HG02981 (cell line): ENCODE results near the gene GAR1.
"Not testable (repeated sequence)": the region's sequence is repeated elsewhere in the genome, so short reads cannot be mapped to it uniquely, and the experiment has no call there.

Source experiments
- ATAC-seq: cut with Tn5 transposase; IDR thresholded peaks from one replicate; pipeline ENCODE4 v1.9.1; 2021; ENCODE audit warnings: mild to moderate bottlenecking, moderate library complexity; ENCODE audit not compliant: unreplicated experiment

Gene GAR1

DNA sequence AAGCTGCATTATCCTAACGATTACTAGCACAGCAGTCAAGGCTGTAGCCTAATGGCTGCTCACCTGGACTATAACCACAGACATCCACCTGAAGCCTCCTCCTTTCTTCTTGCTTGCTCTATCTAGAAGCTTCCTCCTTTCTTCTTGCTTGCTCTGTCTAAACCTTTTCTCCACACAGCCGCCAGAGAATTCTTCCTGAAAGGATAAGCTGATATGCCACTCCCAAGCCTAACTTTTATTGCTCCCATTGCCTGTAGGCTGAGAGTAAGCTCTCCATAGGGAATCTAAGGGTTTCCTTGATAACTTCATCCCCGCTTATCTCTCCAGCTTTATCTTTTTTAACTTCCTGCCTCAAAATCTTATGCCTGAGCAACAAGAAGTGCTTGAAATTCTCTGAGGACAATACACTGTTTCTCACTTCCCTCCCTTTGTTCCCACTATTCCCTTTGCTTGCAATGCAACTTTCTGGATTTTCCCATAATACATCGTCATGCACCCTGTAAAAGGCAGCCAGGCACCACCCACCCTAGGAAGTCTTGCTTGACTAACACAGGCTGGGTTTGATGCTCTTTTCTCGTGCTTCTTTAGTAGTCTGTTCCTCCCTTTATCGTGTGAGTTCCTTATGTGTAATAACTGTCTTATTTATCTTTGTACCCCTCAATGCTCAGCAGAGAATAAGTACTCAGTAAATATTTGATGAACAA, 31.0 kb downstream of the GAR1 start:
- no peak for ATAC-seq

DNA sequence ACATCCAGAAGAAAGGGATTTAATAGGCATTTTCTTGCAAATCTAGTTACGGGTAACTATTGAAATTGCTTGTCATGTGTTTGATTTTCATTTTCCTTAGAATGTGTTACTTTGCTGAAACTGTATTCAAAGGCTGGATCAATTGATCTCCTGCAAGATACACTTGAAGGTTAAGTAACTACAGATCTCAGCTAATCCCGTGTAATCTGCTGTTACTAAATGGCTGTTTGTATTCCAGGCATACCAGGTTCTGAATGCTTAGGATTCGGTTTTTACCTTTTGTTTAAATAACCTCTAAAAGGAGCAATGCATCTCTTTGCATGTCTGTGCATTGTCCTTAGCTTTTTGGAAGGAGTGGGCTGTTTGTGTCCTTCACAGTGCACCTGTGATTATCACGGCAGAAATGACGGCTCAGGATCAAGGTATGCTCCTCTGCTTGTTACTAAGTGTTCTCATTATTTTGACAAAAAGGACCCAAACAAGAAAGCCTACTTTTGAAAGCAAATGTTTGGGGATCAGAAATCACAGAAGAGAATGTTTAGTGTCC, 32.4 kb downstream of the GAR1 start, which contains the start of gene LRIT3:
LRIT3 (plus strand) TSS at position 212 of the 547 bp plus-strand sequence; CDS start at position 307, 95 bp downstream.
- no peak for ATAC-seq

DNA sequence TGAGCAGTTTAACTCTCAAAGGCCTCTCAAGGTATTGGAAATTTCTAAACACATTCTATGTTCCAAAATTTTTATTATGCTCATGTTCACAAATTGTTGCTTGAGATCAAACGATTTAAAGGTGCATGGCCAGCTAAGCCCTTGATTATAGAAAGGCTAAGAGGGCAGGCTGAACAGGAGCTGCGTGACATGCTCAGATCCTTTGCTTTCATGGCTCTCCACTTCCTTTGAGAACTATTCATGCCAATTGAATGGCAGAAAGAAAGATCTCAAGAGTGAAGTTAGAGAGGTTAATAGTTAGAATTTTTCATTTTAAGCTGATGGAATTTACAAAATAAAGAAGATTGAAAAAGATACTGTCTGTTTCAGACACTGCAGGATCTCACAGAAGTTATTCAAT, 32.9 kb downstream of the GAR1 start:
- no peak for ATAC-seq

DNA sequence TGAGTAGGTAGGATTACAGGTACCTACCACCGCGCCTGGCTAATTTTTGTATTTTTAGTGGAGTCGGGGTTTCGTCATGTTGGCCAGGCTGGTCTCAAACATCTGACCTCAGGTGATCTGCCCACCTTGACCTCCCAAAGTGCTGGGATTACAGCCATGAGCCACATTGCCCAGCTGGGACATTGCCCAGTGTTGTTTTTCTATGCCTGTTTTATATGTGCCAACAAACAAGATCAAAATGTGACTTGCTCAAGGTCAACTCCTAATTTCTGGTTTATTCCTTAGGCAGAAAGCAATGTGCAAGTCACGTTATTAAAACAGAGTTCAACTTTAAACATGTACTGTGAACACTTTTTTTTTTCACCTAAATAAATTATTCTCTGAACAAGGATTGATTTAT, 35.0 kb downstream of the GAR1 start:
- no peak for ATAC-seq

DNA sequence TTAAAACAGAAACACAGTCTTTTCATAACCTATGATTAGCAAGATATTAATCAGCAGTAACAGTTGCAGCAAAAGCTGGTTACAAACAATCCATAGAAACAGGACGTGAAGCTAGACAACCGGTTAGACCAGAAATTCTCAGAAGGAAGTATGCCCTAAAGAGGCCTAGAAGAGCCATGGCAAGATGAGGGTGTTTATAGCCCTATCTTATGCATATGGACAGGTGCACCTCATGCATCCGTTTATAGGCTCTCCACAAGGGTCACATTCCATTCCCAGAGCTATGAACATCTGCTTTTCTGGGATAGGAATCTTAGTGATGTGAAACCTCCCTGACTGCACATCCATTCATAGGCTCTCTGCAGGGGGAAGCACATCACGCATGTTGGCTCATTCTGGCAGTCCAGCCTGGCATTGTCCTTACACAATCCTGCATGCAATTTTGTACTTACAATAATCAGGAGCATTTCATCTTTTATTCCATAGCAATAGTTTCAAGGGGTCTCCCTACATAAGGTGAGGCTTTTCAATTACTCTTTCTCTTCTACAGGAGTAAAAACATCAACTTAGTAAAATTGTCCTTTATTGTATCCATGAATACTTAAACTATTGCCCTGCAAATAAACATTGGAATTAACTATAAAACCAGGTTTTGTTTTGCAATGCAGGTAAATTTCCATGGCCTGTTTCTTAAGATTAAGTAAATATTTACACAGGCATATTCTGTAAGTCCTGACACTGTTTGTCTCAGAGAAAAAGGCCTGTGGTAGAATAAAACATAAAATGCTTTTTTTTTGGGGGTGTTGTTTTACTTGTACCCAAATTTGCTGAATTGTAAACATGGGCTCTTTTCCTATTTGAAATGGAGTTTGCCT, 44.1 kb downstream of the GAR1 start:
- ATAC-seq, result not testable (repeated sequence)

DNA sequence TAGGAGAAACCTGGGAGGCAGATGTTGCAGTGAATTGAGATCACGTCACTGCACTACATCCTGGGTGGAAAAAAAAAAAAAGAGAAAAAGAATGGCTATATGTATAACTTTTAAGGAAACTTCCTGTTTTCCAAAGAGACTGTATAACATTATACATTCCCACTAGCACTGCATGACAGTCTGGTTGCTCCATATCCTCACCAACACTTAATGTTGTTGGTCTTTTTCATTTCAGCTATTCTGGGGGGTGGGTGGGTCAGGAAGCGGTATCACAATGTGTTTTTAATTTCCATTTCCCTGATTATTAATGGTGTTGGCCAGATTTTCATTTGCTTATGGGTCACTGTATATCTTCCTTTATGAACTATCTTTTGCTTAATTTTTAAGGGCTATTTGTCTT, 45.7 kb downstream of the GAR1 start:
- no peak for ATAC-seq

DNA sequence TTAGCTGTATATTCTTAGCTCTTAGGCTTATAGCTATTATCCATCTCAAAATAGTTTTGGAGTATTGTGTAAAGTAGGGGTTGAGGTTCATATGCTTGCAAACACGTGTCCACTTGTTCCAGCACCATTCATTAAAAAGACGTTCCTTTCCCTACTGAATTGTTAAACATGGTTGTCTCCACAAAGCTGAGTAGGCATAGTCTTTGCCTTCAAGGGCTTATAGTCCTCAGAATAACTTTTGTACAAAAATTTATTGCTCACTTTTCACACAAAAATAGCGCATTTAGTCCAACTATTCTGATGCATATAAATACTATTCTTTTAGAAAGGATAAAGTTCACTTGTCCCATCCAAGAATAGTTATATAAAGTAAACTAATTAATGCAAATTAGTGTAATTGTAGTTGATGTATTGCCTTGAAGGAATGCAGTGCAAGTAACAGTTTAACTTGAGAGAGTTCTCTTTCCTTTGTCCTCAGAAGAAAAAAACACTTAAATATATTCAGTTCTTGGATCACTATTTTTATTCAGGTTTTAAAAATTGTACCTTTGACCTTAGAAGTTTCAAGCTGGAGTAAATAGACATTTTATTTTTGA, 46.5 kb downstream of the GAR1 start:
- no peak for ATAC-seq

DNA sequence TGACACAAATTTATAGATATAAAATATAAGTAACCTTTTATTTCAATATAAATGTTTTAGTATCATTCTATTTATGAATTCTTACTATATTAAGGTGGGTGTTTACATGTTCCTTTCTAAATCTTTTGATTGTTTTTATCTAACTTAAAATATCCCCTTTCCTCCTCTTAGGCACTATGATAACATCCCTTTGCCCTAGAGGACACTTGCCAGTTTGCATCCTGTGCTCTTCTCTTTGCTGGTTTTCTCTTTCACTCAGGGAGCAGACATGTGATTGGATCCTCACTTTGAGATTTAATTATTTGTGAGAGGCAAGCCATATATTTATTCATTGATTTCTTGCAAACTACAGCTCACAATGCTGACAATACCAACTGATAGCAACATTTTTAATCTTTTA, 48.6 kb downstream of the GAR1 start:
- no peak for ATAC-seq

DNA sequence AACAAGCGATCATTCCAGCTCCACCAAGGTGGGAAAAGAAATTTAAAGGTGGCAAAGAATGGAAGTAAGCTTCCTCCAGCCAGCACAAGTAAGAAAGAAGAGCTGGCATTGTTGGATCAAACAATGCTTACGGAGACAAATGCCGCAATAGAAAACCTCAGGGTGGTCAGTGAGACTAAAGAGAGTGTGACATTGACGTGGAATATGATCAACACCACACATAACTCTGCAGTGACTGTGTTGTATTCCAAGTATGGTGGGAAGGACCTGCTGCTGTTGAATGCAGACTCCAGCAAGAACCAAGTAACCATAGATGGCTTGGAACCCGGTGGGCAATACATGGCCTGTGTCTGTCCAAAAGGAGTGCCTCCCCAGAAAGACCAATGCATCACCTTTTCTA, 54.5 kb downstream of the GAR1 start:
- ATAC-seq, result no peak

DNA sequence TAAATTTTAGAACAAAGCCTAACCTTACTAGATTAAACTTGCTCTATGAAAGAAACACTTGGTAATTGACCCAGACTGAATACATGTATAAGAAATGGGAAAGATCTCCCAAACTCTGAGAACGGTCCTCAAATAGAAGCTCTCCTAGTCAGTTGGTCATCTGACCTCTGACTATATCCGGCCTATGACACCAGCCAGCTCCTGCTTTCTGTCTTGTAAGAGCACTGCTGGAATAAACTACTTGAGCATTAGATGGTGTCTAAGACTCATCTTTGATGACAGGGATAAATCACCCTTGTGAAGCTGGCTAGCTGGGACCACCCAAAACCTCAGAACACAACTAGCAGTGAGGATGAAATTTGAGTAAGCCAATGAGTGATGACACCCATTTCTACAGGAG, 56.5 kb downstream of the GAR1 start:
- ATAC-seq, result no peak

DNA sequence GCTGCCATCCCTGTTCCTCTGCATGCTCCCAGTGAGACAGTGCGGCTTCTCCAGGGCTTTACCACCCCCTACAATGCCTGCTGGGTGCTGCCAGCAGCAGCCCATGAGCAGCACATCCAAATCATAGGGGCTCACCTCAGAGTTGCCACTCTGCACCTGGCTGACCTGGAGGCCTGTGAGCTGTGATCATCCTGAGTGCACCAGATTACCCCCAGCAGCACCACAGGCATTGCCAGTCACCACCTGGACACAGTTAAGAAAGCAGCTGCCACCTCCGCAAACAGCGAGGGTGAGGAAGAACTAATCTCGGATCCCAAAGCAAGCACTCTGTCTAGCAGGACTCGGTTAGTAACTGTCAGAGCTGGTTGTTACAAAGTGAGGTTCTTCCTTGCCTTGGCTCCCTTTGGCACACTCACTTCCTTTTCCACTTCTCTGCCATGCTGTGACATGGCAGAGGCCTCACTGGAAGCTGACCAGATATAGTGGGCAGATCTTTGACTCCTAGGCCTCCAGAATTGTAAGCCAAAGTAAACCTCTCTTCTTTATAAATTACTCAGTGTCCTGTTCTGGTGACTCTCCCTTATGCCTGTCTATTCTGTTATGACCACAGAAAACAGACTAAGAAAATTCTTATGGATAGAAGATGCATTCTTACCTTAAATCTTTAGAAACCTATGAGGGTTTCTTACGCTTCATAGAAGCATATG, 57.5 kb downstream of the GAR1 start:
- ATAC-seq, result no peak

DNA sequence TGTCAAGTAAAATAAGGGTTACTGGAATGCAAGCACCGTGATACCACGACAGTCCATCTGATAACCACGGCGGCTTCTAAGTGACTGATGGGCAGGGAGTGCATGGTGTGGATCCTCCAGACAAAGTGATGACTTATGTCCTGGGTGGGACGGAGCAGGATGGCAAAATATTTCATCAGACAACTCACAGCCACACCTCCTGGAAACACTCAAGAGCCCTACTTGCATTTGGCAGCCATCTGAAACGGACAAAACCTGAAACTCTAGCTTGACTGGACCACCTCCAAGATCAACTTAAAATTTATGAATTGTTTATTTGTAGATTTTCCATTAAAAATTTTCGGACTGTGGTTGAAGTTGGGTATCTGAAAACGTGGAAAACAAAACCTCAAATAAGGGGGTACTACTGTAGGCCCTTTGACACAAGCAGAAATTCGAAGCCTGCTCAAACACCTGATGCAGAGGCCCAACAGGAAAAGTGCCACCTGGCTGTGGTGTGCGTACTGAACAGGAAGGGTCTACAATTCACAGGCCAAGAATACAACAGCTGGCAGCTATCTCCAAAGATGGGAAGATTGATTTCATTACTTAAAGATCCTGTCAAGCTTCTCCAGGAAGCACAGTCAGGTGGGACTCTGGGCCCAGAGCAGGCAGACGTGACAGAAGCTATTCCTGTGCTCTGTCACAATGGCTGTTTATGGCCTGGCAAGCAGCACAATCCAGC, 58.4 kb downstream of the GAR1 start:
- no peak for ATAC-seq
